Kidney capillary endothelial cell (primary cell): ENCODE data around the gene GALNT4.

Experiments
- DNase-seq: peaks from one replicate; pipeline ENCODE4 v3.0.0-alpha.2; 2018; ENCODE audit warnings: low spot score

GALNT4 gene

DNA sequence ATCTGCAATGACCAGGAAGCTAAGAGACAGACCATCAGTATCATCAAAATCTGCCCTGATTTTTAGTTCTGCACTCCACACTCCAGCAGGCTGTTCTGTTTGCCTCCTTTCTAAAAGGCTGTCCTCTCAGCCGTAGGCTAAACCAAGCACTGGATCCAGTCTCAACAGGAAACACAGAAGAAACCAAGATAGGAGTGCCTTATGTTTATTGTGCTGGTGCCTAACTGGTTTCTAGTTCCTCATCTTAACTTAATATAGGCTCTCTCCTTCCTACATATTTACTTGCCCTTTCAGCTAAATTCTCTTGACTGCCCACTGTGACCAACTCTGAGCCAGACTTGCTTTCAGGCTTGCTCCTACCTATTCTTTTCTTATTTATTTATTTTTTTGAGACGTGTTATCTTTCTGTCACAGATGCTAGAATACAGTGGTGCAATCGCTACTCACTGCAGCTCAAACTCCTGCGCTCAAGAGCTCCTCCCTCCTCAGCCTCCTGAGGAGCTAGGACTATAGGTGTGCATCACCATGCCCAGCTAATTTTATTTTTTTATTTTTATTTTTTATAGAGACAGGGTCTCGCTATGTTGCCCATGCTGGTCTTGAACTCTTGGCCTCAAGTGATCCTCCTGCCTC is 30.8 kb downstream of the GALNT4 start:
- no peak for DNase-seq

DNA sequence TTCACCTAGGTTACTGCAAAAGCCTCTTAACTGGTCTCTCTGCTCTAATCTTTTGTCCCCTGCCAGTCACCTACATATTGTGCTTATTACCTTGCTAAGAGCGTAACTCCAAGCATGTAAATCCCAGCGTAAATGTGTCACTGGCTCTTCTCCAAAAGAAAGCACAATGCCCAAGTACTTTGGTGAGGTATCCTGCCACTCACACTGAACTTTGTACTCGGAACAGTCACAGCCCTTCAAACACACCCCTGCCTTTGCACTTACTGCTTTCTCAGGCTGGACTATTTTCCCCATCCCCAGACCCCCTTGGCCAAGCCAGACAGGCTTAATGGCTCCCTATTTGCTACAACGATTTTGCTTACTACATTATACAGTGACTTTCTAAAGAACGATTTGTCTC is 31.7 kb downstream of the GALNT4 start:
- DNase-seq = no peak

GRCh38 chr12:89490922-89491321 is 33.7 kb downstream of the GALNT4 start:
- no peak for DNase-seq

- no peak for DNase-seq
Measured at GRCh38 chr12:89486264-89486663, 38.3 kb downstream of the GALNT4 start.

- no peak for DNase-seq
Measured at GRCh38 chr12:89484470-89484869, 40.1 kb downstream of the GALNT4 start.

GRCh38 chr12:89481213-89481914 is 43.2 kb downstream of the GALNT4 start:
- DNase-seq = no peak

DNA sequence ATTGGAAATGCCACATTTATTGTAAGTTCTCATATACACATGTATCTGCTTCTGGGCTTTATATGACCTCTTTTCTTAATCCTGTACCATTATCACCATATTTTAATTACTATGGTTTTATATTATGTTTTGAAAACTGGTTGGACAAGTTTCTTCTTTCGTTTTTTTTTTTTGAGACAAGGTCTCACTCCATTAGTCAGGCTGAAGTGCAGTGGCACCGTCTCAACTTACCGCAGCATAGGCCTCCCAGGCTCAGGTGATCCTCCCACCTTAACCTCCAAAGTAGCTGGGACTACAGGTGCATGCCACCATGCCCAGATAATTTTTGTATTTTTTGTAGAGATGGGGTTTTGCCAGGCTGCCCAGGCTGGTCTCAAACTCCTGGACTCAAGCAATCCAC is 44.6 kb downstream of the GALNT4 start:
- DNase-seq = no peak

GRCh38 chr12:89477633-89478279 is 46.8 kb downstream of the GALNT4 start:
- no peak for DNase-seq

GRCh38 chr12:89476904-89477595 is 47.5 kb downstream of the GALNT4 start:
- no peak for DNase-seq

- no peak for DNase-seq
Measured at GRCh38 chr12:89476232-89476631, 48.4 kb downstream of the GALNT4 start.

- DNase-seq = no peak
Measured at GRCh38 chr12:89475203-89475990, 49.2 kb downstream of the GALNT4 start.

DNA sequence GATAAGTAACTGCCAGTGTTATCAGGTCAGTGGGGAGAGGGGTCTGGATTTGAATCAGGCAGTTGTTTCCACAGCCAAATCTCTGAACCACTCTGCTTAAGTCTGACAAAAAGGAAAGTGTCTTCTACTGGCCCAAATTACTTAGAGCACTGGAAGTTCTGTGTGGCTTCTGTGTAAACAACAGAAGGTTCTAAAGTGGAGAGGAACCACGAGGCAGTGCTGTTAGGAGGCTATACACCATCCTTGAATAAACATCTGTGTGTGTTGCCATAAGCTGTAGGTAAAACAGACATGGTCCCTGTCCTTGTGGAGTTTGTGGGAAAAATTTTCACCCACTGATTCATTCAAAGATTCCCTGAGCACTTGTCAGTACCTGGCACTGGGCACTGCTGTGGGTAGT is 50.0 kb downstream of the GALNT4 start:
- DNase-seq = no peak
